DOHH2 (cell line): Measurements from ENCODE around the gene CBFA2T2.
"Not testable (repeated sequence)": the region's sequence is repeated elsewhere in the genome, so short reads cannot be mapped to it uniquely, and the experiment has no call there.

Source experiments
- H3F3A ChIP-seq: fragments of 200-600 bp; sonication (generic), shearing (Covaris generic); 2 replicates; pipeline ENCODE4 v1.6.0; 2016; ENCODE audit warnings: antibody characterized with exemption, mild to moderate bottlenecking; ENCODE audit not compliant: control insufficient read depth, insufficient read depth
- H3K27ac ChIP-seq: fragments of 200-600 bp; sonication (generic); 2 replicates; pipeline ENCODE4 v1.5.1; 2014; ENCODE audit warnings: low read depth, mild to moderate bottlenecking, low read length, moderate library complexity
- H3K27me3 ChIP-seq: fragments of 200-600 bp; sonication (generic); 2 replicates; pipeline ENCODE4 v1.6.1; 2014; ENCODE audit warnings: mild to moderate bottlenecking, low read length, mixed read lengths; ENCODE audit not compliant: control insufficient read depth
- H3K36me3 ChIP-seq: fragments of 200-600 bp; sonication (generic); 2 replicates; pipeline ENCODE4 v1.6.1; 2014; ENCODE audit warnings: mild to moderate bottlenecking, low read length, moderate library complexity, mixed read lengths; ENCODE audit not compliant: control insufficient read depth
- H3K4me1 ChIP-seq: fragments of 200-600 bp; sonication (generic); 2 replicates; pipeline ENCODE4 v1.6.1; 2014; ENCODE audit warnings: mild to moderate bottlenecking, low read length, mixed read lengths; ENCODE audit not compliant: control insufficient read depth
- H3K4me2 ChIP-seq: fragments of 200-600 bp; sonication (generic); 2 replicates; pipeline ENCODE4 v1.6.0; 2014; ENCODE audit warnings: mild to moderate bottlenecking, low read length, moderate library complexity
- H3K4me3 ChIP-seq: fragments of 200-600 bp; sonication (generic); 2 replicates; pipeline ENCODE4 v1.5.1; 2014; ENCODE audit warnings: mild to moderate bottlenecking, low read length, mixed read lengths
- H3K79me2 ChIP-seq: fragments of 200-600 bp; sonication (generic); 2 replicates; pipeline ENCODE4 v1.6.1; 2014; ENCODE audit warnings: mild to moderate bottlenecking, low read length, mixed read lengths; ENCODE audit not compliant: control insufficient read depth
- H3K9me2 ChIP-seq: fragments of 200-600 bp; sonication (generic); replicated peaks from 2 replicates; pipeline ENCODE4 v1.6.1; 2014; ENCODE audit warnings: mild to moderate bottlenecking, low read length, mixed read lengths; ENCODE audit not compliant: control insufficient read depth
- H3K9me3 ChIP-seq: fragments of 200-600 bp; sonication (generic); 2 replicates; pipeline ENCODE4 v1.6.1; 2014; ENCODE audit warnings: antibody characterized with exemption, low read length, mixed read lengths; ENCODE audit not compliant: control insufficient read depth, insufficient read depth
- H4K20me1 ChIP-seq: fragments of 200-600 bp; sonication (generic); 2 replicates; pipeline ENCODE4 v1.6.0; 2014; ENCODE audit warnings: low read depth, mild to moderate bottlenecking, antibody characterized with exemption, low read length, moderate library complexity; ENCODE audit not compliant: control insufficient read depth, insufficient read depth
- CTCF ChIP-seq: fragments of 200-600 bp; sonication (generic); IDR thresholded peaks from one replicate; pipeline ENCODE4 v1.5.1; 2014; ENCODE audit warnings: antibody characterized with exemption, mild to moderate bottlenecking, low read depth, low read length; ENCODE audit not compliant: poor library complexity, severe bottlenecking
- EZH2phosphoT487 ChIP-seq: fragments of 200-600 bp; sonication (generic); IDR thresholded peaks from 2 replicates; pipeline ENCODE4 v1.6.1; 2017; ENCODE audit warnings: borderline replicate concordance, mild to moderate bottlenecking, antibody characterized with exemption, low read length, moderate library complexity, mixed read lengths

The CBFA2T2 gene

GRCh38 chr20:33558348-33559144 is 68.7 kb downstream of the CBFA2T2 start:
- Histone ChIP-seq H3K36me3 (no peaks in the 10 kb centered on the region), H3F3A (peaks cover 8% of the 10 kb centered on the region), H3K9me3 (no peaks in the 10 kb centered on the region), H3K4me3 (no peak overlapping the region), H3K79me2 (no peaks in the 10 kb centered on the region), H3K4me1 (peaks cover 21% of the 10 kb centered on the region), H4K20me1 (no peaks in the 10 kb centered on the region), H3K27me3 (no peaks in the 10 kb centered on the region), H3K4me2 (no peak overlapping the region), H3K9me2 (no peaks in the 10 kb centered on the region), H3K27ac (no peak overlapping the region)
- TF ChIP-seq CTCF, result no peak
- no peak for TF ChIP-seq EZH2phosphoT487

- peaks cover 17% of the 10 kb centered on the region for H3K4me1 ChIP-seq
- H4K20me1 ChIP-seq, result no peaks in the 10 kb centered on the region
- H3K27me3 ChIP-seq, result no peaks in the 10 kb centered on the region
- no peaks in the 10 kb centered on the region for H3K36me3 ChIP-seq
- no peak for TF ChIP-seq CTCF
- TF ChIP-seq EZH2phosphoT487, result no peak
- H3K4me3 ChIP-seq, result no peak overlapping the region
- H3F3A ChIP-seq, result peaks cover 4% of the 10 kb centered on the region
- H3K9me2 ChIP-seq, result no peaks in the 10 kb centered on the region
- no peak overlapping the region for H3K4me2 ChIP-seq
- H3K79me2 ChIP-seq, result no peaks in the 10 kb centered on the region
- no peaks in the 10 kb centered on the region for H3K9me3 ChIP-seq
- no peak overlapping the region for H3K27ac ChIP-seq
Measured at GRCh38 chr20:33559212-33559611, 69.3 kb downstream of the CBFA2T2 start.

DNA sequence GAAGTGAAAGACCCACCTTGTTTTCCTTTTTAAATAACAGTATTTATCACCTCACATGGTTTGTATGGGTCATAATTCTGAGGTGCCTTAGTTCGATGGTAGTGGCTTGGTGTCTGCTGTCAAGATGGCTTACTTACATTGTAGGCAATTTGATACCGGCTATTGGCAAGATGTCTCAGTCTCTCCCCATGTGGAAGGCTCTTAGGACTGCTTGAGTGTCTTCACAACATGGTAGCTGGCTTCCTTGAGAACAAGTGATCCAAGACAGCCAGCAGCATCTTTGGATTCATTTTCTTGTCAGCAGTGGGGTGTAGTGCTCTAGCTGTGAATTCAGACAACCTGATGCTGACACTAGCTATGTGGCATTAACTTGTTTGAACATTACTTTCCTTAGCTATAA is 70.1 kb downstream of the CBFA2T2 start:
- Histone ChIP-seq H3K4me2 (no peak overlapping the region), H4K20me1 (no peaks in the 10 kb centered on the region), H3F3A (no peaks in the 10 kb centered on the region; the same call in 1 of the 2 replicates), H3K9me3 (no peaks in the 10 kb centered on the region), H3K27me3 (no peaks in the 10 kb centered on the region), H3K4me1 (peaks cover 8% of the 10 kb centered on the region), H3K36me3 (no peaks in the 10 kb centered on the region), H3K9me2 (no peaks in the 10 kb centered on the region), H3K4me3 (no peak overlapping the region), H3K27ac (no peak overlapping the region), H3K79me2 (no peaks in the 10 kb centered on the region)
- TF ChIP-seq CTCF (no peak), EZH2phosphoT487 (no peak)

- H3K4me2 ChIP-seq, H3K9me3 ChIP-seq, H3K36me3 ChIP-seq, H3K4me1 ChIP-seq, H3K79me2 ChIP-seq, H3K4me3 ChIP-seq, H4K20me1 ChIP-seq, H3K9me2 ChIP-seq, H3F3A ChIP-seq, H3K27ac ChIP-seq, H3K27me3 ChIP-seq: not testable (repeated sequence)
Measured at GRCh38 chr20:33561053-33561452, 71.2 kb downstream of the CBFA2T2 start.
